ENCODE results near the gene EXOC6.

GRCh38 chr10:93030409-93030808, 182.1 kb downstream of the EXOC6 start:
- TF ChIP-seq, protein P1, sequence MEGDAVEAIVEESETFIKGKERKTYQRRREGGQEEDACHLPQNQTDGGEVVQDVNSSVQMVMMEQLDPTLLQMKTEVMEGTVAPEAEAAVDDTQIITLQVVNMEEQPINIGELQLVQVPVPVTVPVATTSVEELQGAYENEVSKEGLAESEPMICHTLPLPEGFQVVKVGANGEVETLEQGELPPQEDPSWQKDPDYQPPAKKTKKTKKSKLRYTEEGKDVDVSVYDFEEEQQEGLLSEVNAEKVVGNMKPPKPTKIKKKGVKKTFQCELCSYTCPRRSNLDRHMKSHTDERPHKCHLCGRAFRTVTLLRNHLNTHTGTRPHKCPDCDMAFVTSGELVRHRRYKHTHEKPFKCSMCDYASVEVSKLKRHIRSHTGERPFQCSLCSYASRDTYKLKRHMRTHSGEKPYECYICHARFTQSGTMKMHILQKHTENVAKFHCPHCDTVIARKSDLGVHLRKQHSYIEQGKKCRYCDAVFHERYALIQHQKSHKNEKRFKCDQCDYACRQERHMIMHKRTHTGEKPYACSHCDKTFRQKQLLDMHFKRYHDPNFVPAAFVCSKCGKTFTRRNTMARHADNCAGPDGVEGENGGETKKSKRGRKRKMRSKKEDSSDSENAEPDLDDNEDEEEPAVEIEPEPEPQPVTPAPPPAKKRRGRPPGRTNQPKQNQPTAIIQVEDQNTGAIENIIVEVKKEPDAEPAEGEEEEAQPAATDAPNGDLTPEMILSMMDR (IDR thresholded peaks at IDR 0.05; ENCODE audit: poor library complexity, severe bottlenecking): no peak
- TF ChIP-seq SMC3 (conservative IDR thresholded peaks at IDR 0.05; ENCODE audit: poor library complexity): no peak
- no peak for TF ChIP-seq POLR2AphosphoS5 (IDR thresholded peaks at IDR 0.05)
- TF ChIP-seq TAF1 (IDR thresholded peaks at IDR 0.05; ENCODE audit: low read depth): no peak
- TF ChIP-seq, protein P2, sequence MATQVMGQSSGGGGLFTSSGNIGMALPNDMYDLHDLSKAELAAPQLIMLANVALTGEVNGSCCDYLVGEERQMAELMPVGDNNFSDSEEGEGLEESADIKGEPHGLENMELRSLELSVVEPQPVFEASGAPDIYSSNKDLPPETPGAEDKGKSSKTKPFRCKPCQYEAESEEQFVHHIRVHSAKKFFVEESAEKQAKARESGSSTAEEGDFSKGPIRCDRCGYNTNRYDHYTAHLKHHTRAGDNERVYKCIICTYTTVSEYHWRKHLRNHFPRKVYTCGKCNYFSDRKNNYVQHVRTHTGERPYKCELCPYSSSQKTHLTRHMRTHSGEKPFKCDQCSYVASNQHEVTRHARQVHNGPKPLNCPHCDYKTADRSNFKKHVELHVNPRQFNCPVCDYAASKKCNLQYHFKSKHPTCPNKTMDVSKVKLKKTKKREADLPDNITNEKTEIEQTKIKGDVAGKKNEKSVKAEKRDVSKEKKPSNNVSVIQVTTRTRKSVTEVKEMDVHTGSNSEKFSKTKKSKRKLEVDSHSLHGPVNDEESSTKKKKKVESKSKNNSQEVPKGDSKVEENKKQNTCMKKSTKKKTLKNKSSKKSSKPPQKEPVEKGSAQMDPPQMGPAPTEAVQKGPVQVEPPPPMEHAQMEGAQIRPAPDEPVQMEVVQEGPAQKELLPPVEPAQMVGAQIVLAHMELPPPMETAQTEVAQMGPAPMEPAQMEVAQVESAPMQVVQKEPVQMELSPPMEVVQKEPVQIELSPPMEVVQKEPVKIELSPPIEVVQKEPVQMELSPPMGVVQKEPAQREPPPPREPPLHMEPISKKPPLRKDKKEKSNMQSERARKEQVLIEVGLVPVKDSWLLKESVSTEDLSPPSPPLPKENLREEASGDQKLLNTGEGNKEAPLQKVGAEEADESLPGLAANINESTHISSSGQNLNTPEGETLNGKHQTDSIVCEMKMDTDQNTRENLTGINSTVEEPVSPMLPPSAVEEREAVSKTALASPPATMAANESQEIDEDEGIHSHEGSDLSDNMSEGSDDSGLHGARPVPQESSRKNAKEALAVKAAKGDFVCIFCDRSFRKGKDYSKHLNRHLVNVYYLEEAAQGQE (IDR thresholded peaks at IDR 0.05; ENCODE audit: borderline replicate concordance): no peak

Measured in neural cell (in vitro differentiated cells).